NCI-H446 (cell line): ENCODE measurements around the gene TRIO.

Source experiments
- DNase-seq, 2 experiments: peaks; one replicate each; lab custom pipeline; 2025; lab: John Stamatoyannopoulos, UW

TRIO gene

GRCh38 chr5:14411216-14411615 lies 268.1 kb downstream of the TRIO start:
- no peak for DNase-seq

GRCh38 chr5:14413331-14413750 lies 270.2 kb downstream of the TRIO start:
- DNase-seq, result no peak

GRCh38 chr5:14414007-14414406 lies 270.9 kb downstream of the TRIO start:
- no peak for DNase-seq

- DNase-seq, result no peak
Measured at GRCh38 chr5:14414656-14415023, 271.5 kb downstream of the TRIO start.

- no peak for DNase-seq
Measured at GRCh38 chr5:14415024-14415697, 272.0 kb downstream of the TRIO start.

GRCh38 chr5:14415698-14416074 lies 272.5 kb downstream of the TRIO start:
- no peak for DNase-seq

- DNase-seq, result no peak
Measured at GRCh38 chr5:14416621-14417275, 273.6 kb downstream of the TRIO start.

GRCh38 chr5:14417276-14417730 lies 274.2 kb downstream of the TRIO start:
- DNase-seq, result no peak

GRCh38 chr5:14417792-14418765 lies 274.9 kb downstream of the TRIO start:
- DNase-seq, result no peak

GRCh38 chr5:14419686-14420085 lies 276.5 kb downstream of the TRIO start:
- DNase-seq, result no peak

GRCh38 chr5:14420101-14420811 lies 277.1 kb downstream of the TRIO start:
- no peak for DNase-seq

- DNase-seq, result no peak
Measured at GRCh38 chr5:14421851-14422250, 278.7 kb downstream of the TRIO start.

- DNase-seq, result no peak
Measured at GRCh38 chr5:14424011-14424685, 281.0 kb downstream of the TRIO start.

- DNase-seq, result no peak
Measured at GRCh38 chr5:14425559-14425958, 282.4 kb downstream of the TRIO start.

- DNase-seq, result no peak
Measured at GRCh38 chr5:14426521-14426920, 283.4 kb downstream of the TRIO start.

- DNase-seq, result no peak
Measured at GRCh38 chr5:14428302-14429081, 285.4 kb downstream of the TRIO start.

GRCh38 chr5:14429101-14430050 lies 286.2 kb downstream of the TRIO start:
- DNase-seq, result peak in 1 of 2 experiments; percentile 33

GRCh38 chr5:14431534-14431933 lies 288.4 kb downstream of the TRIO start:
- no peak for DNase-seq

- no peak for DNase-seq
Measured at GRCh38 chr5:14432931-14433589, 289.9 kb downstream of the TRIO start.
